ENCODE measurements around the gene KLHL26. TPM values are rescaled to one million over a fixed set of nuclear protein-coding genes. Genes with fewer than 3 reads are reported as not detected.

Gene KLHL26
- total RNA-seq, 1 donor from 2014 or later = 16.7 TPM

- DNase-seq (ENCODE audit: low spot score) = peak; percentile 45
Observed at GRCh38 chr19:18712981-18713380, 76.2 kb downstream of the KLHL26 start.

DNA sequence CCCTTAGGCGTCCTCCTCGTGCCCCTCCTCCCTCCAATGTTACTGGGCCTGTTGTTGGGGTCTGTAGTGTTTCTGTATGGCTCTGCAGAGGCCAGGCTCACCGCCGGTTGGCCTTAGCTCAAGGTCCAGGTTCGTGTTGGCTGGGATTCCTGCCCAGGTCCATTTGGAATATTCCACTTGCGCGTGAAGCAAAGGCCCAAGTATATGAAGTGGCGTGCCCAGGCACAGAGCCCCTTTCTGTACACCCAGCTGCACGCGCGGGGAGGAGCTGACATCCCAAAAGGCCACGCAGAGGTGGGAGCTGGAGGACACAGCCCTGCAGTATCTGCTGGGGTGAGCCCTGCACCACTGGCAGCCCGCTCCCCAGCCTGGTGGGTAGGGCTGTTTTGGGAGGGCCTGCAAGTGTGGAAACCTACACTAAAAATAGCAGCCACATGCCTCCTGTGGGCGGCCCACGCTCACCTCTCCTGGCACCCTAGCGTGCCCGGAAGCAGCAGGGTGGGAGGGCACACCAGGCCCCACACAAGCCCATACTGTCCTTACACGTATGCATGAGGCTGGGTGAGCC lies 76.8 kb downstream of the KLHL26 start:
- no peak for DNase-seq (ENCODE audit: low spot score)

- no peak for DNase-seq (ENCODE audit: low spot score)
Observed at GRCh38 chr19:18715416-18715815, 78.6 kb downstream of the KLHL26 start.

GRCh38 chr19:18716857-18717256 lies 80.0 kb downstream of the KLHL26 start:
- no peak for DNase-seq (ENCODE audit: low spot score)

GRCh38 chr19:18717601-18718000 lies 80.8 kb downstream of the KLHL26 start:
- no peak for DNase-seq (ENCODE audit: low spot score)

DNA sequence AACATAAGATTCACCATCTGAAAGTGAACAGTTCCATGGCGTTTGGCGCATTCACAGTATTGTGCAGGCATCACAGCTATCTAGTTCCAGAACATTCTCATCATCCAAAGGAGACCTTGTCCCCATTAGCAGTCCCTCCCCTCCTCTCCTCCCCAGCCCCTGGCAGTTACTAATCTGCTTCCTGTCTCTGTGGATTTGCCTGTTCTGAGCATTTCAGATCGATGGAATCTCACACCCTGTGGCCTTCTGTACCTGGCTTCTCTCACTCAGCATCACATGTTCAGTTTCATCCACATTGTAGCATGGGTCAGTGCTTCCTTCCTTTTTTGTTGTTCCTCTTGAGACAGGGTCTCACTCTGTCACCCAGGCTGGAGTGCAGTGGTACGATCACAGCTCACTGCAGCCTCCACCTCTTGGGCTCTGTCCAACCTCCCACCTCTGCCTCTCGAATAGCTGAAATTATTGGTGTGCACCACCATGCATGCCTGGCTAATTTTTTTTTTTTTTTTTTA lies 81.2 kb downstream of the KLHL26 start:
- DNase-seq (ENCODE audit: low spot score) = no peak

GRCh38 chr19:18718846-18719458 lies 82.1 kb downstream of the KLHL26 start:
- no peak for DNase-seq (ENCODE audit: low spot score)

DNA sequence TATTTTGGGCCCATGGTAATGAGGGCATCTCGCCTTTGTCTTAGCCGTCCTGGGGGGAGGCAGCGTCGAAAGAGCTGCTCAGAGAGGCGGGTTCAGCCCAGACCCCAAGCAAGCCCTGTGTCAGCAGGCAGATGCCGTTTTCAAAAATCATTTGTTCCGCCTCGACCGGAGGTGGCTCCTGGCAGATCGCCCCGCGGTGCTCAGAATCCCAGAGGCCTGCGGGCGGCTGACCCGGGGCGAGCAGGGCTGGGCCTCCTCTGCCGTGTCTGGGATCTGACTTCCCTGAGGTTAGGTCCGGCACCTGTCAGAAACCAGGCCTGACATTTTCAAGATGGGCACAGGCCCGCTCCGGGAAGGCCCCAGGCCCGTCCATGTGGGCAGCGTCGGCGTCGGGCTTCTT lies 82.7 kb downstream of the KLHL26 start:
- DNase-seq (ENCODE audit: low spot score) = no peak

Other genes with a start within 250 kb of the KLHL26 start
- gene LRRC25, start 239.4 kb upstream of the KLHL26 start, total RNA-seq = 7.8 TPM
- 68.1 TPM for gene SSBP4, start 217.6 kb upstream of the KLHL26 start, total RNA-seq
- 37.1 TPM for gene ISYNA1, start 198.9 kb upstream of the KLHL26 start, total RNA-seq
- gene ELL, start 115.0 kb upstream of the KLHL26 start, total RNA-seq = 20.1 TPM
- 226 TPM for gene FKBP8, start 93.5 kb upstream of the KLHL26 start, total RNA-seq
- 70.5 TPM for gene KXD1, start 79.2 kb upstream of the KLHL26 start, total RNA-seq
- 878 TPM for gene UBA52, start 65.2 kb upstream of the KLHL26 start, total RNA-seq
- gene REX1BD, start 48.2 kb upstream of the KLHL26 start, total RNA-seq = 93.0 TPM
- 5.8 TPM for gene CRLF1, start 30.2 kb upstream of the KLHL26 start, total RNA-seq
- gene TMEM59L, start 24.2 kb upstream of the KLHL26 start, total RNA-seq = 10.9 TPM
- gene CRTC1, start 46.7 kb downstream of the KLHL26 start, total RNA-seq = 23.6 TPM
- gene COMP, start 154.3 kb downstream of the KLHL26 start, total RNA-seq = 2.0 TPM
- 117 TPM for gene UPF1, start 194.9 kb downstream of the KLHL26 start, total RNA-seq